ENCODE measurements around the gene MPPED2. TPM values are rescaled to one million over a fixed set of nuclear protein-coding genes. Genes with fewer than 3 reads are reported as not detected.
A peak's percentile ranks its signal among the peaks of the same experiment; 100 is the strongest.

Gene MPPED2
- total RNA-seq, 1 experiment from 2014 or later, result 2.4 TPM

DNA sequence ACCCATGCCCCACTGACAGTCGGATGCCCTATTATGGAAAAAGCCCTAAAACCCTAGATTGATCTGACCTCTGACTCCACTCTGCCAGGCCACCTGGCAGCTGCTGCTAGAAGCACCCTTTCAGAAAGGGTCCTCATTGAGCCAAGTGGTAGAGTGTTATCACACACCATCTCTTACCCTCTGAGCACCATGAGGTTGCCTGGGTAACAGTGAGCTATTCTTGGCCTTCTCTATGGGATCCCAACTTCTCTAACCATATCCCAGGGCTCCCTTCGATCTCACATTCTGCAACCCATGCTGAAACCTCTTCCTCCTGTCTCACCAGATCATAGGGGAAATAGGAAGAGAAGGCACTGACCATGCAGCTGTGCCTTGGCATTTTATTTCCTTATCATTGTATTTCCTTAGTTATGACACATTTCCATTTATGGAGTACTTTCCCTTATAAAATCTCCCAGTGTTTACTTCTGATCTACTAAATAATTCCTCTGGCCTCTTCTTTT lies 52.7 kb downstream of the MPPED2 start:
- CTCF ChIA-PET, result no interaction called here
- Mint-ChIP-seq H3K27me3 (ENCODE audit: low read depth) (peaks cover 29% of the 10 kb centered on the region), H3K9me3 (no peaks in the 10 kb centered on the region)

DNA sequence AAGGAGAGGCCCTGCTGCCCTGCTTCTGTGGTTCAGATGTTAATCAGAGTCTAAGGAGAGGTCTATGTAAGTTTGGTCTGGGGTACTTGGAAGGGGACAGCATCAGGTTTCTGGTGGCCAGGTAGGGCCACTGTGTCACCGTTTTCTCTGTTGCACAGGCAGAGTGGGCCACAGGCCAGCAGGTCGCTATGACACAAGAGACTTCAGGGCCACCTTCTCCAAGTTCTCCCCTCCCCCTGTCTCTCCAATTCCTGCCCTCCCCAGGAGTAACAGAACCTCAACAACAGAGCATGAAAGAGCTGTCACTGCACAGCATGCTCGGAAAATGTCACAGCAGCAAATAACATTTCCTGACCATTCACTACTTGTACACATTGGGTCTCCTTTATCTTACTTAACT lies 58.6 kb downstream of the MPPED2 start:
- ChIA-PET POLR2A (no interaction called here), CTCF (no interaction called here)
- Mint-ChIP-seq H3K27ac (peak overlapping the region; percentile 37; the same call in 1 of the 2 replicates), H3K9me3 (no peaks in the 10 kb centered on the region), H3K36me3 (no peaks in the 10 kb centered on the region), H3K4me3 (no peak overlapping the region), H3K4me1 (peaks cover 8% of the 10 kb centered on the region), H3K27me3 (ENCODE audit: low read depth) (peaks cover 4% of the 10 kb centered on the region)
- no peak for ATAC-seq
- no peak for DNase-seq (ENCODE audit: low spot score)
- TF ChIP-seq, protein P1, sequence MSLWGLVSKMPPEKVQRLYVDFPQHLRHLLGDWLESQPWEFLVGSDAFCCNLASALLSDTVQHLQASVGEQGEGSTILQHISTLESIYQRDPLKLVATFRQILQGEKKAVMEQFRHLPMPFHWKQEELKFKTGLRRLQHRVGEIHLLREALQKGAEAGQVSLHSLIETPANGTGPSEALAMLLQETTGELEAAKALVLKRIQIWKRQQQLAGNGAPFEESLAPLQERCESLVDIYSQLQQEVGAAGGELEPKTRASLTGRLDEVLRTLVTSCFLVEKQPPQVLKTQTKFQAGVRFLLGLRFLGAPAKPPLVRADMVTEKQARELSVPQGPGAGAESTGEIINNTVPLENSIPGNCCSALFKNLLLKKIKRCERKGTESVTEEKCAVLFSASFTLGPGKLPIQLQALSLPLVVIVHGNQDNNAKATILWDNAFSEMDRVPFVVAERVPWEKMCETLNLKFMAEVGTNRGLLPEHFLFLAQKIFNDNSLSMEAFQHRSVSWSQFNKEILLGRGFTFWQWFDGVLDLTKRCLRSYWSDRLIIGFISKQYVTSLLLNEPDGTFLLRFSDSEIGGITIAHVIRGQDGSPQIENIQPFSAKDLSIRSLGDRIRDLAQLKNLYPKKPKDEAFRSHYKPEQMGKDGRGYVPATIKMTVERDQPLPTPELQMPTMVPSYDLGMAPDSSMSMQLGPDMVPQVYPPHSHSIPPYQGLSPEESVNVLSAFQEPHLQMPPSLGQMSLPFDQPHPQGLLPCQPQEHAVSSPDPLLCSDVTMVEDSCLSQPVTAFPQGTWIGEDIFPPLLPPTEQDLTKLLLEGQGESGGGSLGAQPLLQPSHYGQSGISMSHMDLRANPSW (CRISPR knock-in tag; conservative IDR thresholded peaks at IDR 0.05; ENCODE audit: low read depth), result no peak
- no peak for TF ChIP-seq OVOL2 (CRISPR knock-in tag; IDR thresholded peaks at IDR 0.05; ENCODE audit: borderline replicate concordance)
- no peak for TF ChIP-seq E2F1 (CRISPR knock-in tag; IDR thresholded peaks at IDR 0.05)
- TF ChIP-seq, protein P2, sequence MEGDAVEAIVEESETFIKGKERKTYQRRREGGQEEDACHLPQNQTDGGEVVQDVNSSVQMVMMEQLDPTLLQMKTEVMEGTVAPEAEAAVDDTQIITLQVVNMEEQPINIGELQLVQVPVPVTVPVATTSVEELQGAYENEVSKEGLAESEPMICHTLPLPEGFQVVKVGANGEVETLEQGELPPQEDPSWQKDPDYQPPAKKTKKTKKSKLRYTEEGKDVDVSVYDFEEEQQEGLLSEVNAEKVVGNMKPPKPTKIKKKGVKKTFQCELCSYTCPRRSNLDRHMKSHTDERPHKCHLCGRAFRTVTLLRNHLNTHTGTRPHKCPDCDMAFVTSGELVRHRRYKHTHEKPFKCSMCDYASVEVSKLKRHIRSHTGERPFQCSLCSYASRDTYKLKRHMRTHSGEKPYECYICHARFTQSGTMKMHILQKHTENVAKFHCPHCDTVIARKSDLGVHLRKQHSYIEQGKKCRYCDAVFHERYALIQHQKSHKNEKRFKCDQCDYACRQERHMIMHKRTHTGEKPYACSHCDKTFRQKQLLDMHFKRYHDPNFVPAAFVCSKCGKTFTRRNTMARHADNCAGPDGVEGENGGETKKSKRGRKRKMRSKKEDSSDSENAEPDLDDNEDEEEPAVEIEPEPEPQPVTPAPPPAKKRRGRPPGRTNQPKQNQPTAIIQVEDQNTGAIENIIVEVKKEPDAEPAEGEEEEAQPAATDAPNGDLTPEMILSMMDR (IDR thresholded peaks at IDR 0.05), result no peak
- no peak for TF ChIP-seq ZNF263 (CRISPR knock-in tag; IDR thresholded peaks at IDR 0.05; ENCODE audit: low read depth)
- TF ChIP-seq ZNF396 (CRISPR knock-in tag; IDR thresholded peaks at IDR 0.05; ENCODE audit: borderline replicate concordance), result no peak
- TF ChIP-seq NFATC4 (CRISPR knock-in tag; IDR thresholded peaks at IDR 0.05), result no peak

More for the DNA sequence above, 52.7 kb downstream of the MPPED2 start:
- peaks cover 29% of the 10 kb centered on the region for H3K4me1 Mint-ChIP-seq
- TF ChIP-seq, protein P3, sequence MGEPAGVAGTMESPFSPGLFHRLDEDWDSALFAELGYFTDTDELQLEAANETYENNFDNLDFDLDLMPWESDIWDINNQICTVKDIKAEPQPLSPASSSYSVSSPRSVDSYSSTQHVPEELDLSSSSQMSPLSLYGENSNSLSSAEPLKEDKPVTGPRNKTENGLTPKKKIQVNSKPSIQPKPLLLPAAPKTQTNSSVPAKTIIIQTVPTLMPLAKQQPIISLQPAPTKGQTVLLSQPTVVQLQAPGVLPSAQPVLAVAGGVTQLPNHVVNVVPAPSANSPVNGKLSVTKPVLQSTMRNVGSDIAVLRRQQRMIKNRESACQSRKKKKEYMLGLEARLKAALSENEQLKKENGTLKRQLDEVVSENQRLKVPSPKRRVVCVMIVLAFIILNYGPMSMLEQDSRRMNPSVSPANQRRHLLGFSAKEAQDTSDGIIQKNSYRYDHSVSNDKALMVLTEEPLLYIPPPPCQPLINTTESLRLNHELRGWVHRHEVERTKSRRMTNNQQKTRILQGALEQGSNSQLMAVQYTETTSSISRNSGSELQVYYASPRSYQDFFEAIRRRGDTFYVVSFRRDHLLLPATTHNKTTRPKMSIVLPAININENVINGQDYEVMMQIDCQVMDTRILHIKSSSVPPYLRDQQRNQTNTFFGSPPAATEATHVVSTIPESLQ (CRISPR knock-in tag; IDR thresholded peaks at IDR 0.05), result no peak
- no peak for TF ChIP-seq NR3C1 (CRISPR knock-in tag; conservative IDR thresholded peaks at IDR 0.05; ENCODE audit: low read depth)
- no peak for TF ChIP-seq FOXJ3 (CRISPR knock-in tag; IDR thresholded peaks at IDR 0.05; ENCODE audit: borderline replicate concordance)
- TF ChIP-seq PRRX2 (CRISPR knock-in tag; IDR thresholded peaks at IDR 0.05), result no peak
- TF ChIP-seq MAX (CRISPR knock-in tag; IDR thresholded peaks at IDR 0.05), result no peak
- no peak for TF ChIP-seq ZBTB21 (CRISPR knock-in tag; IDR thresholded peaks at IDR 0.05; ENCODE audit: borderline replicate concordance)
- TF ChIP-seq TEAD4 (CRISPR knock-in tag; IDR thresholded peaks at IDR 0.05), result no peak
- TF ChIP-seq NR2C2 (CRISPR knock-in tag; IDR thresholded peaks at IDR 0.05), result no peak
- TF ChIP-seq USF1 (CRISPR knock-in tag; IDR thresholded peaks at IDR 0.05), result no peak
- no peak for TF ChIP-seq SOX15 (CRISPR knock-in tag; IDR thresholded peaks at IDR 0.05)
- no peak for TF ChIP-seq GRHL2 (CRISPR knock-in tag; IDR thresholded peaks at IDR 0.05; ENCODE audit: insufficient replicate concordance, severe bottlenecking)
- no peak for TF ChIP-seq ZNF423 (CRISPR knock-in tag; IDR thresholded peaks at IDR 0.05)
- no peak for TF ChIP-seq ZNF671 (CRISPR knock-in tag; IDR thresholded peaks at IDR 0.05)
- TF ChIP-seq ELF4 (CRISPR knock-in tag; IDR thresholded peaks at IDR 0.05; ENCODE audit: low read depth), result no peak
- no peak for TF ChIP-seq NR1H2 (CRISPR knock-in tag; IDR thresholded peaks at IDR 0.05)
- TF ChIP-seq ZNF532 (CRISPR knock-in tag; IDR thresholded peaks at IDR 0.05; ENCODE audit: borderline replicate concordance), result no peak
- no peaks in the 10 kb centered on the region for H3K36me3 Mint-ChIP-seq
- no peak overlapping the region for H3K27ac Mint-ChIP-seq
- DNase-seq (ENCODE audit: low spot score), result no peak
- POLR2A ChIA-PET, result no interaction called here
- ATAC-seq, result no peak
- H3K4me3 Mint-ChIP-seq, result no peak overlapping the region
